GM19372 (cell line): ENCODE measurements around the gene OR5W2.
"Not testable (repeated sequence)": the region's sequence is repeated elsewhere in the genome, so short reads cannot be mapped to it uniquely, and the experiment has no call there.

Experiments
- ATAC-seq: cut with Tn5 transposase; IDR thresholded peaks from one replicate; pipeline ENCODE4 v1.9.1; 2021; ENCODE audit warnings: mild to moderate bottlenecking, low read depth, moderate library complexity; ENCODE audit not compliant: unreplicated experiment

The OR5W2 gene

GRCh38 chr11:55914482-55914881 is at the start of gene OR5W2:
Gene OR5W2 (minus strand): TSS chr11:55914582. CDS start chr11:55914582, 0 bp downstream.
- no peak for ATAC-seq

GRCh38 chr11:55956521-55956920 is 42.1 kb upstream of the OR5W2 start:
- ATAC-seq, result no peak

GRCh38 chr11:55949330-55949729 is 34.9 kb upstream of the OR5W2 start:
- ATAC-seq, result no peak

GRCh38 chr11:55942785-55943392 is 28.5 kb upstream of the OR5W2 start:
- no peak for ATAC-seq

DNA sequence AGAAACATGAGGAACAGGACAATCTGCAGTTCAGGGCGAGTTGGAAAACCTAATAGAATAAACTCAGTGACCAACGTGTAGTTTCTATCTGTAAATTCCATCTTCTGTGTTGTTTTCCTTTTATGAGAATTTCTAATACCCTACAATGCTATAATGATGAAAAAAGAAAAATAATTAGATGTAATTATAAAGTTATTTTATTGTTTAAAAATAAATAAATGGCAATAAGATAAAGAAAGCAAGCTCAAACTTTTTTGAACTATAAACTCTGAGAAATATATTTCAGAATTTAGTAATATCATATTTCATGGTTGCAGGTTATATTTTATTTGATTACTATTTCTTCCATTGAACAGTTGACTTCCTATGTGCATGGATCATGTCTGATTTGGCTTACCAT is 21.9 kb upstream of the OR5W2 start, which contains the start of gene OR5I1:
Gene OR5I1 (minus strand): TSS at position 101 of the 400 bp plus-strand sequence. CDS start 0 bp downstream, at position 101.
- ATAC-seq, result no peak

DNA sequence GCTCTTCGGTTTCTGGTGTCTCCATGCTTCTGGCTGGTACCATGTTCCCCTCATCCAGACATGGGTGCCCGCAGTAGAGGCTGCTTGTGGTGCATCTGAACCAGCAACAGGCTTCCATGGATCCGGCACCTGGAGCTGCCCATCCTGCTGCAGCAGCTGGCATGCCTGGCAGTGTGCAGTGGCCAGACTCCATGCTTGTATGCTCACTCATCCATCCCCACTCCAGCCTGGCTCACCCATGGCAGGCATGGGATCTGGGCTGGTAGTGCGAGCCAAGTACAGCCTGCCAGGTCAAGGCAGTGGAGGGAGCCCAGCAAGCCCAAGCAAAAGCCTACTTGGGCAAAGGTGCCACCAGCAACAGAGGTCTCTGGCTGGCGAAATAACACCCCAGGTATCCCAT is 6.2 kb upstream of the OR5W2 start:
- ATAC-seq, result no peak

DNA sequence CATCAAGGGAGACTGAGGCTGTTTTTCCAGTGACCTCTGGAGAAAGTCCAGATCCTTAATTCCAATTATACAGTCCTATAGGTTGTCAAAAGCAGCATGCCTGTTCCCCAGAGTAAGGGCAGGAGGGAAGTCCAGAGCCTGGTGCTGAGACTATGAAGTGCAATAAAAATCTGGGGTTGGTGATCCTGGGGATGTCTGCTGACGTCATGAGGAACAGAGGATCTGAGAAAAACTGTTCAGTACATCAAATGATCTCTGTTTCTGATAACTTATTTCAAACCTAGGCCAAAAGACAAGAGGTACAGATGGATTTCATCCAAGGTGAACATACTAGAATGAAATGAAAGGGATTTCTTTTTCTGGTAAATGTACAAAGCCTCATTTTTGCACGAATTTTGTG is 12.1 kb downstream of the OR5W2 start:
- no peak for ATAC-seq

GRCh38 chr11:55895216-55895615 is 19.2 kb downstream of the OR5W2 start:
- ATAC-seq, result no peak

GRCh38 chr11:55885481-55885880 is 28.9 kb downstream of the OR5W2 start:
- ATAC-seq, result not testable (repeated sequence)

GRCh38 chr11:55884995-55885394 is 29.4 kb downstream of the OR5W2 start:
- not testable (repeated sequence) for ATAC-seq

GRCh38 chr11:55882997-55883396 is 31.4 kb downstream of the OR5W2 start, which contains the start of gene TRIM51:
Gene TRIM51 (plus strand): TSS chr11:55883297. CDS start chr11:55885429, 2,132 bp downstream.
- ATAC-seq, result not testable (repeated sequence)

DNA sequence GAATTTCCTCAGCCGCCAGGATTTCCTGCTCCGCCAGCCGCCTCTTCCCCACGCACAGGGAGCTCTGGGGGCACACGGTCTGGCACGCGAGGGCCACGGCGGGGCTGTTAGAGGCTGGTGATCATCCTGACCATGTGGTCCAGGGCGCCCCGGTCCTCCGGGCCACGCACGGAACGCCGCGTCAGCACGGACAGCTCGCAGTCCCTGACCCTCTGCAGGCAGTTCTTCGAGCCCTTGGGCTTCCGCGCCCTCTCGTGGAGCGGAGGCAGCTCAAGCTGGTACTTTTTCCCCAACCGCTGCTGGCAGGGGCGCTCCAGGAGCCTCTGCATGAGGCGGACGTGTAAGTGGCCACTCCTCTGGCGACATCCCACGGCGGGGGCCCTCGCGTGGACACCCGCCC is 41.2 kb downstream of the OR5W2 start:
- ATAC-seq, result not testable (repeated sequence)

GRCh38 chr11:55872731-55873130 is 41.7 kb downstream of the OR5W2 start:
- ATAC-seq, result not testable (repeated sequence)

- not testable (repeated sequence) for ATAC-seq
Measured at GRCh38 chr11:55867354-55867753, 47.0 kb downstream of the OR5W2 start.
